Gastrocnemius medialis (tissue), 4 donors: ENCODE results near the gene NGDN. TPM values are rescaled to one million over a fixed set of nuclear protein-coding genes. Genes with fewer than 3 reads are reported as not detected.

Source experiments
- ATAC-seq, 2 donors: fragments of 150-250 bp; one replicate each; pipeline ENCODE4 v1.9.1; 2016
- DNase-seq, 2 donors: peaks; one replicate each; pipeline ENCODE4 v3.0.0-alpha.2; 2019
- H3K27ac ChIP-seq, 4 donors: fragments of 200-600 bp; sonication (generic); 1 replicate in 1 of 4; 2 replicates in 3 of 4; pipeline ENCODE4 v1.5.1; 2016 to 2018; ENCODE audit warnings: mild to moderate bottlenecking in 2 of 4, moderate library complexity in 1 of 4
- H3K27me3 ChIP-seq, 3 donors: fragments of 200-600 bp; sonication (generic) in 2 of 3; 1 replicate in 1 of 3; 2 replicates in 2 of 3; pipeline versions ENCODE4 v1.5.1 to v1.6.0; 2016 to 2019; ENCODE audit warnings: mild to moderate bottlenecking in 1 of 3, moderate library complexity in 1 of 3
- H3K36me3 ChIP-seq, 2 donors: fragments of 200-600 bp; sonication (generic) in 1 of 2; one replicate each; pipeline ENCODE4 v1.5.1; 2017 to 2018
- H3K4me1 ChIP-seq, 2 donors: fragments of 200-600 bp; sonication (generic) in 1 of 2; one replicate each; pipeline ENCODE4 v1.5.1; 2016 to 2017; ENCODE audit warnings: mild to moderate bottlenecking in 2 of 2
- H3K4me3 ChIP-seq, 4 donors: fragments of 200-600 bp; sonication (generic) in 3 of 4; 1 replicate in 1 of 4; 2 replicates in 3 of 4; pipeline ENCODE4 v1.5.1; 2016 to 2019; ENCODE audit warnings: mild to moderate bottlenecking in 2 of 4
- H3K9me3 ChIP-seq, 3 donors: fragments of 200-600 bp; sonication (generic) in 2 of 3; 1 replicate in 1 of 3; 2 replicates in 2 of 3; pipeline ENCODE4 v1.5.1; 2016 to 2019
- POLR2A ChIP-seq, 2 donors: fragments of 450-650 bp; IDR thresholded peaks; one replicate each; pipeline ENCODE4 v1.6.1; 2017; ENCODE audit warnings: antibody characterized with exemption in 2 of 2, mild to moderate bottlenecking in 2 of 2, moderate library complexity in 2 of 2
- in situ Hi-C, 4 donors: fragments of 200-750 bp; cut with MboI; loops; one replicate each; pipeline versions ENCODE4 v1.15.0 to v1.8.0; 2017; ENCODE audit warnings: low sequenced_read_pairs in 4 of 4
- intact Hi-C: fragments of 100-400 bp; cut with DNase I; formaldehyde crosslinking; loops from one replicate; pipeline ENCODE4 v1.15.1; 2023; ENCODE audit warnings: low total_unique reads
- total RNA-seq, 4 donors: library from RNA; depleted of rRNA; stranded (reverse); fragments of >200 nt; gene quantifications; one replicate each; pipeline versions ENCODE4 v1.1.0 to v1.2.3, GENCODE V29; 2016
- TF ChIP-seq, protein P1 (sequence below), 5 experiments: fragments of 450-650 bp in 3 of 5; fragments of 200-600 bp in 2 of 5; sonication (generic) in 2 of 5; IDR thresholded peaks in 4 of 5; conservative IDR thresholded peaks in 1 of 5; 1 replicate in 4 of 5; 2 replicates in 1 of 5; pipeline ENCODE4 v1.5.1; 2016 to 2019; ENCODE audit warnings: antibody characterized with exemption in 5 of 5, mild to moderate bottlenecking in 3 of 5, moderate library complexity in 3 of 5

Gene NGDN
- total RNA-seq, 4 donors from 2014 or later: 27.9 to 41.9 (median 36.1) TPM

DNA sequence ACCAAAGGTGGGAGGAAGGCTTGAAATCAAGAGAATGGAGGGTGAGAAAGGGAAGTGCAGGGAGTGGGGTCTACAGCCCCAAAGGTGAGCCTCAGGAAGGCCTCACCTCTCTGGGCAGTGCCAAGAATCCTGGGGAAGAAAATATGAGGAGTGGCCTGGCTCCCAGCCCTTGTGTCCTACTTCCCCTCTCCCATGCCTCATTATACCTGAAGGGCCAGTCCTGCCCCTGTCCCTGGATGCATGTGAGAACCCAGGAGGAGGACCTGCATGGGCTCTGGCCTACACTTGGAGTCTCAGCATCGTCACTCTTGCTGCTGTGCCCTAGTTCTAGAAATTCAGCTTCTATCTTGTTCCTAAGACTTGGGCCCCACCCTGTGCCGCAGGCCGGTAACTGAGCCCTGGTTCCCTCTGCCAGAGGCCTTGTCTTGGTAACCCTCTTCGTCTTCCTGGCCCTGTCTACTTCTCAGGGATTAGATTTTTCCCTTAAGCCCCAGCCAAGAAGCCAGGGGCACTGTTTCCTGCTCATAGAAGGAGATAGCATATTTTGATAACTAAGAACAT, 23.1 kb upstream of the NGDN start:
- H3K9me3 ChIP-seq: no peaks in the 10 kb centered on the region
- peaks cover 25 to 42% of the 10 kb centered on the region in 2 donors for H3K4me1 ChIP-seq
- no peaks in the 10 kb centered on the region for H3K27me3 ChIP-seq
- peak overlapping the region; percentile 83 to 89 (median 86) for H3K27ac ChIP-seq
- no peaks in the 10 kb centered on the region for H3K36me3 ChIP-seq
- peak; percentile 64 to 70 for ATAC-seq
- intact Hi-C loops: loop anchor here (2.0 kb wide), 1 partner anchor 118 kb away; no protein-coding TSS in a partner anchor
- no peak overlapping the region for H3K4me3 ChIP-seq
- DNase-seq: peak; percentile 47 to 80
- in situ Hi-C loops: loop anchor here in 1 of 4 donors (5.0 kb wide), 1 partner anchor 119 kb away; no protein-coding TSS in a partner anchor
- TF ChIP-seq, protein P1, sequence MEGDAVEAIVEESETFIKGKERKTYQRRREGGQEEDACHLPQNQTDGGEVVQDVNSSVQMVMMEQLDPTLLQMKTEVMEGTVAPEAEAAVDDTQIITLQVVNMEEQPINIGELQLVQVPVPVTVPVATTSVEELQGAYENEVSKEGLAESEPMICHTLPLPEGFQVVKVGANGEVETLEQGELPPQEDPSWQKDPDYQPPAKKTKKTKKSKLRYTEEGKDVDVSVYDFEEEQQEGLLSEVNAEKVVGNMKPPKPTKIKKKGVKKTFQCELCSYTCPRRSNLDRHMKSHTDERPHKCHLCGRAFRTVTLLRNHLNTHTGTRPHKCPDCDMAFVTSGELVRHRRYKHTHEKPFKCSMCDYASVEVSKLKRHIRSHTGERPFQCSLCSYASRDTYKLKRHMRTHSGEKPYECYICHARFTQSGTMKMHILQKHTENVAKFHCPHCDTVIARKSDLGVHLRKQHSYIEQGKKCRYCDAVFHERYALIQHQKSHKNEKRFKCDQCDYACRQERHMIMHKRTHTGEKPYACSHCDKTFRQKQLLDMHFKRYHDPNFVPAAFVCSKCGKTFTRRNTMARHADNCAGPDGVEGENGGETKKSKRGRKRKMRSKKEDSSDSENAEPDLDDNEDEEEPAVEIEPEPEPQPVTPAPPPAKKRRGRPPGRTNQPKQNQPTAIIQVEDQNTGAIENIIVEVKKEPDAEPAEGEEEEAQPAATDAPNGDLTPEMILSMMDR (IDR thresholded peaks at IDR 0.05 in 4 of 5, conservative IDR thresholded peaks at IDR 0.05 in 1 of 5): peak in 2 of 5 experiments; percentile 46 to 54
- TF ChIP-seq POLR2A (IDR thresholded peaks at IDR 0.05): no peak

DNA sequence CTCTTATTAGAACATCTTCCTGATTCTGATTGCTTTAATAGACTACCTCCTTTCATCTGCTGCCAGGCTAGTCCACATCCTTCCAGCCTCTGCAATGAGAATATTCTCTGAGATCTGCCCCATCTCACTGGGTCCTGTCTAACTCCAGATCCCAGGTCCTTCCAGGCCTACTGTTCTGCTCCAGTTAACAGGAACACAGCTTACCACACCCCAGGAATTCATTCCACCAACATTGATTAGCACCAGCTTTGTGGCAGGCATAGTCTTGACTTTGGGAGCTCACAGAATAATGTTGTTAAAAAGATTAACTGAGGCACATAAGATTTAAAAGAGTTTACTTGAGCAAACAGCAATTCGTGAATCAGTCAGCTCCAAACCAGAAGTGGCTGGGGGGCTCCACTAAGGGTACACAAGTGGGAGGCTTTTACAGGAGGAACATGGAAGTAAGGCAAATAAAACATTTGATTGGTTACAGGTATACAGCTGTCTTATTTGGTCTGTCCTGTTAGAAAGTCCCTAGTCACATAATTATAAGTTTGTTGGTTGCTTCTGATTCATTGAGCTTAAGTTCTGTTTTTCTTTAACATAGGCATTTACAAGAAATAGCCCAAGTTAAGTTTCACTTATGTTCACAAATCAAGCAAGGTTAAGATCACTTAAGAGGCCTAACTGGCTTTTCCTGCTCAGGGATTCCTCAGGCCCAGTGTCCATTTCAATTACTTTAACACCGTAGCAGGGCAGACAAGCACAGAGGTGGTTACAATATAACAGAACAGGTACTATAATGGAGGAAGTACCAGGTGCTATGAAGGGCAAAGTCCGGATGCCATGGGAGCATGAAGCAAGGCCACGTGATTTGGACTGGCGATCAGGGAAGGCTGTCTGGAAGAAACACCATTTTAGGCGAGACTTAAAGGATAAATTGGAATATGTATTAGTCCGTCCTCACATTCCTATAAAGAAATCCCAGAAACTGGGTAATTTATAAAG, 21.8 kb upstream of the NGDN start:
- H3K36me3 ChIP-seq: no peaks in the 10 kb centered on the region
- no peak overlapping the region for H3K4me3 ChIP-seq
- ATAC-seq (no peak), DNase-seq (no peak)
- TF ChIP-seq, protein P1 (IDR thresholded peaks at IDR 0.05 in 4 of 5, conservative IDR thresholded peaks at IDR 0.05 in 1 of 5): no peak
- no peak for TF ChIP-seq POLR2A (IDR thresholded peaks at IDR 0.05)
- H3K9me3 ChIP-seq: no peaks in the 10 kb centered on the region
- intact Hi-C loops: loop anchor here (2.0 kb wide), 1 partner anchor 119 kb away; no protein-coding TSS in a partner anchor
- in situ Hi-C loops: loop anchor here in 1 of 4 donors (5.0 kb wide), 1 partner anchor 120 kb away; no protein-coding TSS in a partner anchor
- peaks cover 17 to 36% of the 10 kb centered on the region in 2 donors for H3K4me1 ChIP-seq
- H3K27me3 ChIP-seq: no peaks in the 10 kb centered on the region
- H3K27ac ChIP-seq: peak overlapping the region; percentile 83 to 89 (median 86)

DNA sequence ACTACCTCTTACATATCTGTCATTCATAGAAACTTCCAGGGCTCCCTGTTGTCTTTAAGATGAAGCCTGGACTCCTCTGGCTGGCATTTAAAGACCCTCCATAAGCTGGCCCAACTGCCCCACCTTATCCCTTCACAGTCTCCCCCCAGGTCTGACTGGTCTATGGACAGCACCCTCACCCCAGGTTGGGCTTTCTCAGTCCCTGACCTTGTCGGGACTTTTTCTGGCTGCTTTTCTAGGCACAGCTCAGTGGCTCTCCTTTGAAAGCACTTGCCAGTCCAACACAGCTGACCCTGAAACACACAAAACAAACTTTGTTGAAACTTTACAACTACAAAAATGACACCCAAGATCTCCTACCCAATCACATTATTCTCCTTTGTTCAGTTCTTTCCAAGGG, 20.2 kb upstream of the NGDN start:
- no peak overlapping the region for H3K27ac ChIP-seq
- in situ Hi-C loops: loop anchor here in 1 of 4 donors (5.0 kb wide), 1 partner anchor 122 kb away; no protein-coding TSS in a partner anchor
- intact Hi-C loops: no loop called here

DNA sequence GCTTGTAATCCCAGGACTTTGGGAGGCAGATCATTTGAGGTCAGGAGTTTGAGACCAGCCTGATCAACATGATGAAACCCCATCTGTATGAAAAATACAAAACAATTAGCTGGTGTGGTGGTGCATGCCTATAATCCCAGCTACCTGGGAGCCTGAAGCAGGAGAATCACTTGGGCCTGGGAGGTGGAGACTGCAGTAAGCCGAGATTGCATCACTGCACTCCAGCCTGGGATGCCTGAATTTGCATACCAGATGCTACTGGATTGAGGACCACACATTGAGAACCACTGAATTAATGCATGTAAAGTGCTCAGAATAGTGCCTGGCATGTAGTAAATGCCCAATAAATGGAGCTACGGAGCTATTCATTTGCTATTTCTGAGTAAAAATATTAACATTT, 19.1 kb upstream of the NGDN start:
- Histone ChIP-seq H3K36me3 (no peaks in the 10 kb centered on the region), H3K4me1 (peaks cover 2 to 11% of the 10 kb centered on the region in 2 donors), H3K27me3 (no peaks in the 10 kb centered on the region), H3K27ac (no peak overlapping the region), H3K9me3 (no peaks in the 10 kb centered on the region), H3K4me3 (no peak overlapping the region)
- ATAC-seq: no peak
- in situ Hi-C loops (no loop called here), intact Hi-C loops (no loop called here)
- DNase-seq: no peak
- TF ChIP-seq, protein P1 (IDR thresholded peaks at IDR 0.05 in 4 of 5, conservative IDR thresholded peaks at IDR 0.05 in 1 of 5): no peak
- TF ChIP-seq POLR2A (IDR thresholded peaks at IDR 0.05): no peak

More for the DNA sequence above, 20.2 kb upstream of the NGDN start:
- DNase-seq (no peak), ATAC-seq (no peak)
- Histone ChIP-seq H3K27me3 (no peaks in the 10 kb centered on the region), H3K36me3 (no peaks in the 10 kb centered on the region), H3K4me1 (peaks cover 11 to 22% of the 10 kb centered on the region in 2 donors), H3K4me3 (no peak overlapping the region), H3K9me3 (no peaks in the 10 kb centered on the region)
- TF ChIP-seq, protein P1 (IDR thresholded peaks at IDR 0.05 in 4 of 5, conservative IDR thresholded peaks at IDR 0.05 in 1 of 5): no peak
- no peak for TF ChIP-seq POLR2A (IDR thresholded peaks at IDR 0.05)
